Ishikawa (cell line): Measurements from ENCODE around the gene SMTNL2.

Source experiments
- CEBPB ChIP-seq: IDR thresholded peaks from 2 replicates; pipeline ENCODE4 v1.6.1; 2012
- CREB1 ChIP-seq: IDR thresholded peaks from 2 replicates; pipeline ENCODE4 v1.6.1; 2012; ENCODE audit warnings: low read depth
- EGR1 ChIP-seq: IDR thresholded peaks from 2 replicates; pipeline ENCODE4 v1.6.1; 2012
- EP300 ChIP-seq: IDR thresholded peaks from 2 replicates; pipeline ENCODE4 v1.6.1; 2012; ENCODE audit warnings: borderline replicate concordance
- FOXM1 ChIP-seq: IDR thresholded peaks from 2 replicates; pipeline ENCODE4 v1.6.1; 2012; ENCODE audit warnings: low read depth, borderline replicate concordance
- NFIC ChIP-seq: IDR thresholded peaks from 2 replicates; pipeline ENCODE4 v1.6.1; 2012
- RAD21 ChIP-seq: IDR thresholded peaks from 2 replicates; pipeline ENCODE4 v1.6.1; 2012; ENCODE audit warnings: low read depth
- TAF1 ChIP-seq: IDR thresholded peaks from 2 replicates; pipeline ENCODE4 v1.6.1; 2012; ENCODE audit warnings: low read depth, mild to moderate bottlenecking
- TCF12 ChIP-seq: IDR thresholded peaks from 2 replicates; pipeline ENCODE4 v1.6.1; 2012; ENCODE audit warnings: low read depth
- TEAD4 ChIP-seq: IDR thresholded peaks from 2 replicates; pipeline ENCODE4 v1.6.1; 2012
- YY1 ChIP-seq: IDR thresholded peaks from 2 replicates; pipeline ENCODE4 v1.6.1; 2012; ENCODE audit warnings: low read depth
- ZBTB7A ChIP-seq: IDR thresholded peaks from 2 replicates; pipeline ENCODE4 v1.6.1; 2012; ENCODE audit warnings: low read depth
- TF ChIP-seq, protein P1 (sequence below): IDR thresholded peaks from 2 replicates; pipeline ENCODE4 v1.6.1; 2012
- TF ChIP-seq, protein P2 (sequence below): IDR thresholded peaks from 2 replicates; pipeline ENCODE4 v1.6.1; 2012
- TF ChIP-seq, protein P3 (sequence below): IDR thresholded peaks from 2 replicates; pipeline ENCODE4 v1.6.1; 2012; ENCODE audit warnings: low read depth, mild to moderate bottlenecking

SMTNL2 gene

DNA sequence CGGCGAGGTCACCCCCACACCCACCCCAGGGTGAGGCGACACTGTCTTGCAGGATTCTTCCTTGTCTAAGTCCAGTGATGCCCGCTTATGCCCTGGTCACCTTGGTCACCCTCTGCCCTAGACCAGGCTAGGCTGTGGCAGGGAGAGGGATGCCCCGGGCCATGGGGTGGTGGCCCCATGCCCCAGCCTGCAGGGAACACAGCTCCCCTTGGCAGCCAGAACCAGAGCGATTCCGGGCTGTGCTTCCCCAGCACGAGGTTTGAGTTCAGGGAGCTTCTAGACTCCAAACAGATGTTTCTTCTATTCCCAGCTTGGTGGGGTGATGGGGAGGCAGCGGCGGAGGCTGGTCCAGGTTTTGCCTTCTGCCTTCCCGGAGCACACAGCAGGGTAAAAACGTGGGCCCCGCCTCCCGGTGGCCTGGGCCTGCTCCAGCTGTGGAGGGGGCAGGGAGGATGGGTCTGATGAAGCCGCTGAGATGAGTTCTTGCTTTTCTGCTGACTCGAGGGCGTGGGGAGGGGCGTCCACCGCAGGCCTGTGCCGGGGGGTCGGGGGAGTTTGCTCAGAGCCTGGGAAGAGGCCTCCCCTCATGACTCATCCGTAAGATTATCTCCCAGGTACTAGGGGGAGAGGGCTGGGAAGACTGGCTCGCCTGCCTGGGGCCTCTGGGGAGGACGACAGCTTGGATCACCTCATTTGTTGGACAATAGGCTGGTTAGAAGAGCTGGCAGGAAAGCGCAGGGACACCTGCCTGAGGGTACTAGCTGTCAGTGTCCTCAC is 15.4 kb downstream of the SMTNL2 start:
- no peak for TF ChIP-seq TEAD4
- no peak for TF ChIP-seq EP300
- TF ChIP-seq FOXM1, result no peak
- TF ChIP-seq CEBPB, result no peak
- no peak for TF ChIP-seq TAF1

- no peak for TF ChIP-seq EP300
- no peak for TF ChIP-seq CEBPB
- TF ChIP-seq CREB1, result no peak
- TF ChIP-seq, protein P1, sequence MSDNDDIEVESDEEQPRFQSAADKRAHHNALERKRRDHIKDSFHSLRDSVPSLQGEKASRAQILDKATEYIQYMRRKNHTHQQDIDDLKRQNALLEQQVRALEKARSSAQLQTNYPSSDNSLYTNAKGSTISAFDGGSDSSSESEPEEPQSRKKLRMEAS, result no peak
- TF ChIP-seq RAD21, result no peak
- TF ChIP-seq, protein P2, sequence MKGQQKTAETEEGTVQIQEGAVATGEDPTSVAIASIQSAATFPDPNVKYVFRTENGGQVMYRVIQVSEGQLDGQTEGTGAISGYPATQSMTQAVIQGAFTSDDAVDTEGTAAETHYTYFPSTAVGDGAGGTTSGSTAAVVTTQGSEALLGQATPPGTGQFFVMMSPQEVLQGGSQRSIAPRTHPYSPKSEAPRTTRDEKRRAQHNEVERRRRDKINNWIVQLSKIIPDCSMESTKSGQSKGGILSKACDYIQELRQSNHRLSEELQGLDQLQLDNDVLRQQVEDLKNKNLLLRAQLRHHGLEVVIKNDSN, result no peak
- no peak for TF ChIP-seq FOXM1
- no peak for TF ChIP-seq EGR1
- TF ChIP-seq, protein P3, sequence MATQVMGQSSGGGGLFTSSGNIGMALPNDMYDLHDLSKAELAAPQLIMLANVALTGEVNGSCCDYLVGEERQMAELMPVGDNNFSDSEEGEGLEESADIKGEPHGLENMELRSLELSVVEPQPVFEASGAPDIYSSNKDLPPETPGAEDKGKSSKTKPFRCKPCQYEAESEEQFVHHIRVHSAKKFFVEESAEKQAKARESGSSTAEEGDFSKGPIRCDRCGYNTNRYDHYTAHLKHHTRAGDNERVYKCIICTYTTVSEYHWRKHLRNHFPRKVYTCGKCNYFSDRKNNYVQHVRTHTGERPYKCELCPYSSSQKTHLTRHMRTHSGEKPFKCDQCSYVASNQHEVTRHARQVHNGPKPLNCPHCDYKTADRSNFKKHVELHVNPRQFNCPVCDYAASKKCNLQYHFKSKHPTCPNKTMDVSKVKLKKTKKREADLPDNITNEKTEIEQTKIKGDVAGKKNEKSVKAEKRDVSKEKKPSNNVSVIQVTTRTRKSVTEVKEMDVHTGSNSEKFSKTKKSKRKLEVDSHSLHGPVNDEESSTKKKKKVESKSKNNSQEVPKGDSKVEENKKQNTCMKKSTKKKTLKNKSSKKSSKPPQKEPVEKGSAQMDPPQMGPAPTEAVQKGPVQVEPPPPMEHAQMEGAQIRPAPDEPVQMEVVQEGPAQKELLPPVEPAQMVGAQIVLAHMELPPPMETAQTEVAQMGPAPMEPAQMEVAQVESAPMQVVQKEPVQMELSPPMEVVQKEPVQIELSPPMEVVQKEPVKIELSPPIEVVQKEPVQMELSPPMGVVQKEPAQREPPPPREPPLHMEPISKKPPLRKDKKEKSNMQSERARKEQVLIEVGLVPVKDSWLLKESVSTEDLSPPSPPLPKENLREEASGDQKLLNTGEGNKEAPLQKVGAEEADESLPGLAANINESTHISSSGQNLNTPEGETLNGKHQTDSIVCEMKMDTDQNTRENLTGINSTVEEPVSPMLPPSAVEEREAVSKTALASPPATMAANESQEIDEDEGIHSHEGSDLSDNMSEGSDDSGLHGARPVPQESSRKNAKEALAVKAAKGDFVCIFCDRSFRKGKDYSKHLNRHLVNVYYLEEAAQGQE, result no peak
- no peak for TF ChIP-seq TCF12
- no peak for TF ChIP-seq TEAD4
- TF ChIP-seq YY1, result no peak
- TF ChIP-seq TAF1, result no peak
- no peak for TF ChIP-seq NFIC
- no peak for TF ChIP-seq ZBTB7A
Measured at GRCh38 chr17:4600563-4600962, 16.2 kb downstream of the SMTNL2 start.

GRCh38 chr17:4601326-4601725 is 17.0 kb downstream of the SMTNL2 start:
- TF ChIP-seq YY1 (no peak), NFIC (no peak), RAD21 (no peak)
- TF ChIP-seq, protein P3, result no peak

DNA sequence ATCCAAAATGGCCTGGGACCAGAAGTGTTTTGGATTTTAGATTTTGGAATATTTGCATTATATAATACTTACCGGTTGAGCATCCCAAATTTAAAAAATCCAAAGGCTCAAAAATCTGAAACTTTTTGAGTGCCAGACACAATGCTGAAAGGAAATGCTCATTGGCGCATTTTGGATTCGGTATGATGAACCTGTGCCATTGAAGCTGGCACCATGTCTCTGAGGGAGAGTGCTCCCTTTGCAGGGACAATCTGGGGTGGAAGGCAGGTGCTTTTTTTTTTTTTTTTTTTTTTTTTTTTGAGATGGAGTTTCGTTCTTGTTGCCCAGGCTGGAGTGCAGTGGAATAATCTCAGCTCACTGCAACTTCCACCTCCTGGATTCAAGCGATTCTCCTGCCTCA is 17.7 kb downstream of the SMTNL2 start:
- TF ChIP-seq CREB1, result no peak
- TF ChIP-seq, protein P1, result no peak
- TF ChIP-seq YY1, result no peak
- no peak for TF ChIP-seq FOXM1
- TF ChIP-seq, protein P2, result no peak

DNA sequence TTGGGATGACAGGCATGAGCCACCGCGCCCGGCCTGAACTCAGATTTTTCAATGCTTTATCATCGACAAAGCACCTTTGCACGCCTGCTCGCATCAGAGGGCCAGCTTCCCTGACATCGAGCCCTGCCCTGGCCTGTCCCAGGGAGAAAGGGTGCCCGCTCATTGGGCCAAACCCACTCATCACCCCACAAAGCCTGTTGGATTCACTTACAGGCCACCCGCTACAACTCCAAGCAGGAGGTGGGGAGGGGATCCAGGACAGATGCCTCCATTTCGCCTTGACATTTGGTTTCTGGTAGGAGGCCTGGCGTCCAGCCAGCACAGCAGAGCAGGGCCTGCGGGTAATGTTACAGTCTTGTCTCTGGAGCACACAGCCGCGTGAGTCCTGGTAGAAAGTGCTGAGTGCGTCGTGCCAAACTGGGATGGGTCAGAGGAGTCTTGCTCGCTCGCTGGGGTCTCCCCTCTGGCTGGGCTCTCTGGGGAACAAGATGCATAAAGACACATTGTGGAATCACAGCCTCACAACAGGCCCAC is 19.8 kb downstream of the SMTNL2 start:
- TF ChIP-seq, protein P1, result 0 out of 2 replicates have a peak, but pooled peaks have one; percentile 26
- TF ChIP-seq FOXM1 (no peak), NFIC (peak; percentile 79), ZBTB7A (no peak), CREB1 (no peak)

DNA sequence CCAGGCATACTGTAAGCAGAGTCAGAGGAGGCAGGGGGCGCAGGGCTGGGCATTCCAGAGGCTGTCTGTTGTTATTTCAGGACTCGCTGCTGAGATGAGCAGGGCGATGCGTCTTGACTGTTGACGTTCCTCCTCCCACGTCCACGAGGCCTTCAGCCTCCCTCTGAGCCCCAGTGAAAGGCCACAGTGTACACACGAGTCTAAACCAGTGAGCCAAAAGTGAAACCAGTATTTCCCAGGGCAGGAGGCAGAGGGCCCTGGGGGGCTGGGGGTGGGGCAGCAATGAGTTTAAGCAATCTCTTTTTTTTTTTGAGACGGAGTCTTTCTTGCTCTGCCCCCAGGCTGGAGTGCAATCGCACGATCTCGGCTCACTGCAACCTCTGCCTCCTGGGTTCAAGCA is 21.5 kb downstream of the SMTNL2 start:
- TF ChIP-seq EP300, result no peak
- no peak for TF ChIP-seq RAD21
- TF ChIP-seq, protein P3, result no peak
- no peak for TF ChIP-seq EGR1
- no peak for TF ChIP-seq FOXM1
- no peak for TF ChIP-seq CREB1
- TF ChIP-seq ZBTB7A, result no peak
- no peak for TF ChIP-seq CEBPB
- TF ChIP-seq, protein P2, result no peak
- no peak for TF ChIP-seq YY1
- TF ChIP-seq, protein P1, result no peak
- no peak for TF ChIP-seq TCF12
- TF ChIP-seq TEAD4, result no peak
- no peak for TF ChIP-seq TAF1
- TF ChIP-seq NFIC, result no peak
